ENCODE measurements around the gene ERMAP. TPM values are rescaled to one million over a fixed set of nuclear protein-coding genes. Genes with fewer than 3 reads are reported as not detected.

Gene ERMAP
- total and polyA plus RNA-seq, 12 donors: 8.1 to 24.7 (median 15.3) TPM

GRCh38 chr1:42841440-42842147 is 24.7 kb downstream of the ERMAP start:
- WGBS, 4 donors: 73 to 94% (median 91%) methylated on average over 2 of the region's 2 CpGs
- TF ChIP-seq, protein P1, sequence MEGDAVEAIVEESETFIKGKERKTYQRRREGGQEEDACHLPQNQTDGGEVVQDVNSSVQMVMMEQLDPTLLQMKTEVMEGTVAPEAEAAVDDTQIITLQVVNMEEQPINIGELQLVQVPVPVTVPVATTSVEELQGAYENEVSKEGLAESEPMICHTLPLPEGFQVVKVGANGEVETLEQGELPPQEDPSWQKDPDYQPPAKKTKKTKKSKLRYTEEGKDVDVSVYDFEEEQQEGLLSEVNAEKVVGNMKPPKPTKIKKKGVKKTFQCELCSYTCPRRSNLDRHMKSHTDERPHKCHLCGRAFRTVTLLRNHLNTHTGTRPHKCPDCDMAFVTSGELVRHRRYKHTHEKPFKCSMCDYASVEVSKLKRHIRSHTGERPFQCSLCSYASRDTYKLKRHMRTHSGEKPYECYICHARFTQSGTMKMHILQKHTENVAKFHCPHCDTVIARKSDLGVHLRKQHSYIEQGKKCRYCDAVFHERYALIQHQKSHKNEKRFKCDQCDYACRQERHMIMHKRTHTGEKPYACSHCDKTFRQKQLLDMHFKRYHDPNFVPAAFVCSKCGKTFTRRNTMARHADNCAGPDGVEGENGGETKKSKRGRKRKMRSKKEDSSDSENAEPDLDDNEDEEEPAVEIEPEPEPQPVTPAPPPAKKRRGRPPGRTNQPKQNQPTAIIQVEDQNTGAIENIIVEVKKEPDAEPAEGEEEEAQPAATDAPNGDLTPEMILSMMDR (IDR thresholded peaks at IDR 0.05): no peak
- TF ChIP-seq POLR2A (IDR thresholded peaks at IDR 0.05): no peak
- Histone ChIP-seq H3K36me3 (replicated peaks in 1 of 2) (peaks cover 0 to 4% of the 10 kb centered on the region in 2 donors), H3K9me3 (replicated peaks in 1 of 3) (no peaks in the 10 kb centered on the region), H3K4me3 (no peak overlapping the region), H3K27ac (no peak overlapping the region), H3K27me3 (no peaks in the 10 kb centered on the region), H3K4me1 (replicated peaks in 1 of 2) (peaks cover 0 to 18% of the 10 kb centered on the region in 2 donors)
- intact Hi-C loops (cut with DNase I): no loop called here
- no peak for DNase-seq

- TF ChIP-seq, protein P1 (IDR thresholded peaks at IDR 0.05): no peak
- TF ChIP-seq POLR2A (IDR thresholded peaks at IDR 0.05): no peak
- no peaks in the 10 kb centered on the region for H3K9me3 ChIP-seq (replicated peaks in 1 of 3)
- DNase-seq: peak in 2 of 7 donors; percentile 42 to 52
- peaks cover 0 to 30% of the 10 kb centered on the region in 2 donors for H3K4me1 ChIP-seq (replicated peaks in 1 of 2)
- no peak overlapping the region for H3K4me3 ChIP-seq
- WGBS, 4 donors: 86 to 94% (median 92%) methylated on average over 4 of the region's 4 CpGs
- intact Hi-C loops (cut with DNase I): no loop called here
- peak overlapping the region in 1 of 5 donors; percentile 36 for H3K27ac ChIP-seq
- H3K27me3 ChIP-seq: no peaks in the 10 kb centered on the region
- peaks cover 0 to 4% of the 10 kb centered on the region in 2 donors for H3K36me3 ChIP-seq (replicated peaks in 1 of 2)
These were observed 27.7 kb downstream of the ERMAP start for GRCh38 chr1:42844592-42845140.

DNA sequence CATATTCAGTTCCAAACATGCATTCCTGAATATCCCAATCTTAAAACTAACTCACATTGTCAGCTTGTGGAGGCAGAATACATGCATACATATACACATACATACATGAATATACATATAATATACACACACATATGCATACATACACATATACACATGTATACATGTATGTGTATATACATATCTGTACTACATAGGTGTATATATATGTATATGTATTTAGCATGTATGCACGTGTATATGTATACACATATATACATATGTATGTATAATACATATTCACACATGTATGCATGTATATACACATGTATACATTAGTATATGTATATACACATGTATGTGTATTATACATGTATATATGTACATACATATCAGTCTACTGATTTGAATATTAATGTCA is 28.3 kb downstream of the ERMAP start:
- Histone ChIP-seq H3K4me1 (replicated peaks in 1 of 2) (peaks cover 0 to 30% of the 10 kb centered on the region in 2 donors), H3K27ac (no peak overlapping the region)

DNA sequence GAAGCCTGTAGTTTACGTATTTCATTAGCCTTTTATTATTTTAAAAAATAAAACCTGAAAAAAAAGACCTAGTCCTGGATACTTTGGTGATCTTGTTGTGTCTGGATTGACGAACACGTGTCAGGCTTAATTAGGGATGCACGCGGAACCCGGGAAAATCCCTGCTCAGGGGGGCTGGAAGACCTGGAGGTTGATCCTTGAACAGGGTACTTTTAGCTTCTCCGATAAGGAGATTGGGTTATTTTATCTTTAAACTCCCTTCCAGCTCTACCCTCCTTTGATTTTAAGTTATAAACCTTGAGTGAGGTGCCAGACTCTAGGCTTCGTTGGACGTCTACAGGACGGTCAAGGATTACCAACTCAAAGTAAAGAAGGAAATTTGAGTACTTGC is 28.9 kb downstream of the ERMAP start:
- H3K9me3 ChIP-seq (replicated peaks in 1 of 3): no peaks in the 10 kb centered on the region
- no peak overlapping the region for H3K27ac ChIP-seq
- no peaks in the 10 kb centered on the region for H3K27me3 ChIP-seq
- peak overlapping the region in 2 of 4 donors; percentile 71 to 87 for H3K4me3 ChIP-seq
- no peak for TF ChIP-seq POLR2A (IDR thresholded peaks at IDR 0.05)
- TF ChIP-seq, protein P1 (IDR thresholded peaks at IDR 0.05): no peak
- peaks cover 0 to 30% of the 10 kb centered on the region in 2 donors for H3K4me1 ChIP-seq (replicated peaks in 1 of 2)
- peaks cover 0 to 11% of the 10 kb centered on the region in 2 donors for H3K36me3 ChIP-seq (replicated peaks in 1 of 2)
- WGBS, 4 donors: 7 to 11% (median 8%) methylated on average over 10 of the region's 10 CpGs
- intact Hi-C loops (cut with DNase I): no loop called here
- DNase-seq: no peak

More for the DNA sequence above, 28.3 kb downstream of the ERMAP start:
- Histone ChIP-seq H3K4me3 (no peak overlapping the region), H3K27me3 (no peaks in the 10 kb centered on the region), H3K9me3 (replicated peaks in 1 of 3) (no peaks in the 10 kb centered on the region), H3K36me3 (replicated peaks in 1 of 2) (peaks cover 0 to 5% of the 10 kb centered on the region in 2 donors)
- no peak for TF ChIP-seq POLR2A (IDR thresholded peaks at IDR 0.05)
- TF ChIP-seq, protein P1 (IDR thresholded peaks at IDR 0.05): no peak
- 67 to 72% (median 70%) methylated on average over 1 of the region's 1 CpG for whole genome bisulfite sequencing, 4 donors
- DNase-seq: no peak
- intact Hi-C loops (cut with DNase I): no loop called here

Measured in adrenal gland (tissue), 12 donors.